ENCODE results near the gene ZCWPW1. TPM values are rescaled to one million over a fixed set of nuclear protein-coding genes. Genes with fewer than 3 reads are reported as not detected.
"Not testable (repeated sequence)": the region's sequence is repeated elsewhere in the genome, so short reads cannot be mapped to it uniquely, and the experiment has no call there.

Gene ZCWPW1
- polyA plus RNA-seq, 1 experiment: 2.2 TPM

DNA sequence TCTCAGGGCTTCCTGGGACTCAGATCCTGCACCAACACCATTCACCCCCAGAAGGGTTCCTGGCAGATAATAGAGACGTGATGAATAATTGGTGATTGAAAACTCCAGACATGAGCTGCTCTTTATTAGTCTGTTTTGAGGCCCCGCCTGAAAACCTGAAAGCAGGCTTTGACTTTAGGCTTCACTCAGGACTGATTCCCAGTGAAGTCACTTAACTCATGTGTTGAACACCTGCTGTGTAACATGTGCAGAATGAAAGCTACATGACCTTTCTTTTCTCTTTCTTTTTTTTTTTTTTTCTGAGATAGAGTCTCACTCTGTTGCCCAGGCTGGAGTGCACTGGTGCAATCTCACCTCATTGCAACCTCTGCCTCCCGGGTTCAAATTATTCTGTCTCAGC is 26.7 kb upstream of the ZCWPW1 start:
- no peak overlapping the region for H3K4me3 ChIP-seq (ENCODE audit: low read depth, low read length)
- DNase-seq (ENCODE audit: low read depth): no peak
- CTCF ChIA-PET: interaction anchor here (0.7 to 5.9 kb wide), 4 partner anchors 15 to 108 kb away, joined by 3 to 34 read pairs (median 4); no protein-coding TSS in a partner anchor
- H3K36me3 ChIP-seq (ENCODE audit: control insufficient read depth, insufficient read depth, low read length): peaks cover 2% of the 10 kb centered on the region
- no peaks in the 10 kb centered on the region for H3K27me3 ChIP-seq (ENCODE audit: control insufficient read depth, insufficient read depth, low read length)
- TF ChIP-seq, protein P1, sequence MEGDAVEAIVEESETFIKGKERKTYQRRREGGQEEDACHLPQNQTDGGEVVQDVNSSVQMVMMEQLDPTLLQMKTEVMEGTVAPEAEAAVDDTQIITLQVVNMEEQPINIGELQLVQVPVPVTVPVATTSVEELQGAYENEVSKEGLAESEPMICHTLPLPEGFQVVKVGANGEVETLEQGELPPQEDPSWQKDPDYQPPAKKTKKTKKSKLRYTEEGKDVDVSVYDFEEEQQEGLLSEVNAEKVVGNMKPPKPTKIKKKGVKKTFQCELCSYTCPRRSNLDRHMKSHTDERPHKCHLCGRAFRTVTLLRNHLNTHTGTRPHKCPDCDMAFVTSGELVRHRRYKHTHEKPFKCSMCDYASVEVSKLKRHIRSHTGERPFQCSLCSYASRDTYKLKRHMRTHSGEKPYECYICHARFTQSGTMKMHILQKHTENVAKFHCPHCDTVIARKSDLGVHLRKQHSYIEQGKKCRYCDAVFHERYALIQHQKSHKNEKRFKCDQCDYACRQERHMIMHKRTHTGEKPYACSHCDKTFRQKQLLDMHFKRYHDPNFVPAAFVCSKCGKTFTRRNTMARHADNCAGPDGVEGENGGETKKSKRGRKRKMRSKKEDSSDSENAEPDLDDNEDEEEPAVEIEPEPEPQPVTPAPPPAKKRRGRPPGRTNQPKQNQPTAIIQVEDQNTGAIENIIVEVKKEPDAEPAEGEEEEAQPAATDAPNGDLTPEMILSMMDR (IDR thresholded peaks at IDR 0.05; ENCODE audit: insufficient read depth, low read depth, low read length): no peak
- POLR2A ChIA-PET: interaction anchor here (0.7 kb wide), 1 partner anchor 8 kb away, joined by 12 read pairs; no protein-coding TSS in a partner anchor

GRCh38 chr7:100453854-100454253 is 25.4 kb upstream of the ZCWPW1 start:
- CTCF ChIA-PET: interaction anchor here (5.9 kb wide), 1 partner anchor 16 kb away, joined by 34 read pairs; no protein-coding TSS in a partner anchor
- H3K4me3 ChIP-seq (ENCODE audit: low read depth, low read length); POLR2A ChIA-PET; H3K27me3 ChIP-seq (ENCODE audit: control insufficient read depth, insufficient read depth, low read length); H3K36me3 ChIP-seq (ENCODE audit: control insufficient read depth, insufficient read depth, low read length); DNase-seq (ENCODE audit: low read depth): not testable (repeated sequence)

- Histone ChIP-seq H3K4me3 (ENCODE audit: low read depth, low read length) (no peak overlapping the region), H3K36me3 (ENCODE audit: control insufficient read depth, insufficient read depth, low read length) (peaks cover 2% of the 10 kb centered on the region), H3K27me3 (ENCODE audit: control insufficient read depth, insufficient read depth, low read length) (no peaks in the 10 kb centered on the region)
- no peak for DNase-seq (ENCODE audit: low read depth)
- ChIA-PET POLR2A (no interaction called here), CTCF (interaction anchor here (2.0 to 5.9 kb wide), 2 partner anchors 16 to 17 kb away, joined by 6 to 34 read pairs; partner anchors contain the start of gene PPP1R35)
- TF ChIP-seq, protein P1 (IDR thresholded peaks at IDR 0.05; ENCODE audit: insufficient read depth, low read depth, low read length): no peak
These were observed 24.0 kb upstream of the ZCWPW1 start for GRCh38 chr7:100452513-100452912.

DNA sequence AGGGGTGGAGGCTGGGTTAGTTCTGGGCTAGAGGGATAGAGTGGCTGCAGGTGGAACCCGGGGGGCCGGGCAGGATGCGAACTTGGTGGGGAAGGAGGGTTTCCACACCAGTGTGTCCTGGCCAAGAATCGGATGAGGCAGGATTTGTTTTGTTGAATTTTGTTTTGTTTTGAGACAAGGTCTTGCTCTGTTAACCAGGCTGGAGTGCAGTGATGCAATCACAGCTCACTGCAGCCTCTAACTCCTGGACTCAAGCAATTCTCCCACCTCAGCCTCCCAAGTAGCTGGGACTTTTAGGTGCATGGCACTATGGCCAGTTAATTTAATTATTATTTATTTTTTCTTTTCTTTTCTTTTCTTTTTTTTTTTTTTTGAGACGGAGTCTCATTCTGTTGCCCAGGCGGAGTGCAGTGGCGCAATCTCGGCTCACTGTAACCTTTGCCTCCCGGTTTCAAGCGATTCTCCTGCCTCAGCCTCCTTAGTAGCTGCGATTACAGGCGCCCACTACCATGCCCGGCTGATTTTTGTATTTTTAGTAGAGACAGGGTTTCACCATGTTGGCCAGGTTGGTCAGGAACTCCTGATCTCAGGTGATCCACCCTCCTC is 20.8 kb upstream of the ZCWPW1 start:
- no peak overlapping the region for H3K4me3 ChIP-seq (ENCODE audit: low read depth, low read length)
- TF ChIP-seq, protein P1 (IDR thresholded peaks at IDR 0.05; ENCODE audit: insufficient read depth, low read depth, low read length): no peak
- DNase-seq (ENCODE audit: low read depth): no peak
- H3K27me3 ChIP-seq (ENCODE audit: control insufficient read depth, insufficient read depth, low read length): no peaks in the 10 kb centered on the region
- CTCF ChIA-PET: interaction anchor here (0.7 to 2.3 kb wide), 6 partner anchors 10 to 20 kb away, joined by 3 to 8 read pairs (median 4); partner anchors contain the start of genes PPP1R35 and SPACDR
- no peaks in the 10 kb centered on the region for H3K36me3 ChIP-seq (ENCODE audit: control insufficient read depth, insufficient read depth, low read length)
- POLR2A ChIA-PET: no interaction called here

- POLR2A ChIA-PET: interaction anchor here (0.6 kb wide), 3 partner anchors 8 to 299 kb away, joined by 6 to 12 read pairs (median 10); no protein-coding TSS in a partner anchor
- not testable (repeated sequence) for H3K27me3 ChIP-seq (ENCODE audit: control insufficient read depth, insufficient read depth, low read length); H3K4me3 ChIP-seq (ENCODE audit: low read depth, low read length); H3K36me3 ChIP-seq (ENCODE audit: control insufficient read depth, insufficient read depth, low read length); DNase-seq (ENCODE audit: low read depth)
- CTCF ChIA-PET: interaction anchor here (1.4 kb wide), 1 partner anchor 116 kb away, joined by 6 read pairs; no protein-coding TSS in a partner anchor
These were observed 18.9 kb upstream of the ZCWPW1 start for GRCh38 chr7:100447363-100447762.

GRCh38 chr7:100446040-100446439 is 17.5 kb upstream of the ZCWPW1 start:
- no peaks in the 10 kb centered on the region for H3K36me3 ChIP-seq (ENCODE audit: control insufficient read depth, insufficient read depth, low read length)
- ChIA-PET POLR2A (no interaction called here), CTCF (interaction anchor here (1.1 to 1.4 kb wide), 3 partner anchors 18 to 187 kb away, joined by 3 to 6 read pairs (median 3); partner anchors contain the start of gene ZCWPW1)
- TF ChIP-seq, protein P1 (IDR thresholded peaks at IDR 0.05; ENCODE audit: insufficient read depth, low read depth, low read length): no peak
- no peak for DNase-seq (ENCODE audit: low read depth)
- no peaks in the 10 kb centered on the region for H3K27me3 ChIP-seq (ENCODE audit: control insufficient read depth, insufficient read depth, low read length)
- H3K4me3 ChIP-seq (ENCODE audit: low read depth, low read length): no peak overlapping the region

Data from BJ (cell line).